Endodermal cell (in vitro differentiated cells): Measurements from ENCODE around the gene KCNQ5. TPM values are rescaled to one million over a fixed set of nuclear protein-coding genes. Genes with fewer than 3 reads are reported as not detected.
A peak's percentile ranks its signal among the peaks of the same experiment; 100 is the strongest.

Experiments
- DNase-seq: peaks from one replicate; pipeline ENCODE4 v3.0.0-alpha.2; 2017
- H3K27ac ChIP-seq: 2 replicates; pipeline ENCODE4 v1.5.1; 2013; ENCODE audit warnings: mild to moderate bottlenecking, low read depth, low read length, moderate library complexity
- H3K27me3 ChIP-seq: 2 replicates; pipeline ENCODE4 v1.6.1; 2013; ENCODE audit warnings: mild to moderate bottlenecking, low read length, moderate library complexity; ENCODE audit not compliant: insufficient read depth, control insufficient read depth, poor library complexity, severe bottlenecking
- H3K36me3 ChIP-seq: 2 replicates; pipeline ENCODE4 v1.7.0; 2013; ENCODE audit warnings: mild to moderate bottlenecking, low read length, moderate library complexity; ENCODE audit not compliant: control insufficient read depth, insufficient read depth
- H3K4me1 ChIP-seq: one replicate; pipeline ENCODE4 v1.7.0; 2013; ENCODE audit warnings: low read length; ENCODE audit not compliant: control insufficient read depth, insufficient read depth
- H3K4me3 ChIP-seq: 2 replicates; pipeline ENCODE4 v1.5.1; 2013; ENCODE audit warnings: mild to moderate bottlenecking, low read length, moderate library complexity
- H3K9ac ChIP-seq: 2 replicates; pipeline ENCODE4 v1.6.1; 2013; ENCODE audit warnings: mild to moderate bottlenecking, low read length, moderate library complexity; ENCODE audit not compliant: poor library complexity, severe bottlenecking; ENCODE audit errors: extremely low read depth
- H3K9me3 ChIP-seq: 2 replicates; pipeline ENCODE4 v1.6.1; 2013; ENCODE audit warnings: mild to moderate bottlenecking, low read length, moderate library complexity; ENCODE audit not compliant: control insufficient read depth
- H3K27ac Mint-ChIP-seq: 2 replicates; pipeline ENCODE4 v1.8.0; 2020; ENCODE audit warnings: mixed read lengths
- H3K27me3 Mint-ChIP-seq: 2 replicates; pipeline ENCODE4 v1.8.0; 2021; ENCODE audit warnings: mild to moderate bottlenecking, mixed read lengths; ENCODE audit not compliant: insufficient read depth
- H3K36me3 Mint-ChIP-seq: 2 replicates; pipeline ENCODE4 v1.8.0; 2020; ENCODE audit warnings: low read depth, mixed read lengths
- H3K4me1 Mint-ChIP-seq: 2 replicates; pipeline ENCODE4 v1.8.0; 2020; ENCODE audit warnings: mixed read lengths
- H3K4me3 Mint-ChIP-seq: 2 replicates; pipeline ENCODE4 v1.8.0; 2020; ENCODE audit warnings: mild to moderate bottlenecking, moderate library complexity, mixed read lengths
- H3K9me3 Mint-ChIP-seq: 2 replicates; pipeline ENCODE4 v1.8.0; 2020; ENCODE audit warnings: mild to moderate bottlenecking, mixed read lengths
- CTCF ChIP-seq: fragments of 200-600 bp; sonication (generic); conservative IDR thresholded peaks from 2 replicates; pipeline ENCODE4 v1.5.0; 2021; ENCODE audit warnings: antibody characterized with exemption, mild to moderate bottlenecking
- WGBS, 2 experiments: methylation state at CpG; one replicate each; pipeline versions ENCODE4 v1.1.5 to v1.1.7; 2013; ENCODE audit warnings: missing lambda C conversion rate in 2 of 2, mixed read lengths in 1 of 2; ENCODE audit not compliant: insufficient coverage in 1 of 2, insufficient read length in 1 of 2; 5-methylcytosine and 5-hydroxymethylcytosine counted together
- total RNA-seq, 2 donors: library from RNA; stranded (reverse); fragmentation: NEBNext Ultra II Directional in 1 of 2; extraction: Animal tissue kit (Norgen Biotek cat#: 25700) in 1 of 2; gene quantifications; 2 replicates in 1 of 2; 3 replicates in 1 of 2; pipeline ENCODE4 v1.2.1, GENCODE V29; 2021

The KCNQ5 gene
- total RNA-seq, 2 donors from 2014 or later = 2.4 to 8.3 TPM

- no peaks in the 10 kb centered on the region for H3K9me3 Mint-ChIP-seq
- no peak for TF ChIP-seq CTCF
- Histone ChIP-seq H3K27me3 (no peaks in the 10 kb centered on the region), H3K9ac (no peak overlapping the region), H3K9me3 (no peaks in the 10 kb centered on the region), H3K4me1 (peaks cover 5% of the 10 kb centered on the region), H3K36me3 (no peaks in the 10 kb centered on the region), H3K4me3 (no peak overlapping the region), H3K27ac (no peak overlapping the region)
- DNase-seq = peak; percentile 61
- 75% methylated on average over 1 of the region's 2 CpGs; no CpG with 5 or more reads in 1 of the 2 experiments for WGBS, 2 experiments
- H3K4me1 Mint-ChIP-seq = peaks cover 7% of the 10 kb centered on the region
- no peaks in the 10 kb centered on the region for H3K36me3 Mint-ChIP-seq
- H3K27me3 Mint-ChIP-seq = no peaks in the 10 kb centered on the region
- no peak overlapping the region for H3K4me3 Mint-ChIP-seq
- no peak overlapping the region for H3K27ac Mint-ChIP-seq
Observed at GRCh38 chr6:72755752-72756151, 133.9 kb downstream of the KCNQ5 start.

DNA sequence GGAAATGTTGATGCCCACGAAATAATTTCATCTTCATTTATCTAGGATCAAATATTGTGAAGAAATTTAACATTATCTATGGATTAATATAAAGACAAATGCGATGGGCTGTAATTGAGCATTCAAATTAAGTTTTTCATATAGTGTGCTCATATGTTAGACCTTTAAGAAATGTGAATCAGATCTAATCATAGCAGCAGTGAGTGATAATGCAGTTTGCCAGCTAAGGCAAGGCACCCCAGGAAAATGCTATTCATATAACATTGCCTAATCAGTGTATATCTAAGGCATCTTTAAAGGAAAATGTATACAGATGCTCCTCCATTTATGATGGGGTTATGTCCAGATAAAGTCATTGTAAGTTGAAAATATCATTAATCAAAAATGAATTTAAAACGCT, 135.2 kb downstream of the KCNQ5 start:
- Histone ChIP-seq H3K9ac (no peak overlapping the region), H3K9me3 (no peaks in the 10 kb centered on the region), H3K4me3 (no peak overlapping the region), H3K27ac (no peak overlapping the region), H3K27me3 (no peaks in the 10 kb centered on the region), H3K36me3 (no peaks in the 10 kb centered on the region), H3K4me1 (peaks cover 5% of the 10 kb centered on the region)
- Mint-ChIP-seq H3K4me3 (no peak overlapping the region), H3K27me3 (no peaks in the 10 kb centered on the region), H3K9me3 (no peaks in the 10 kb centered on the region), H3K36me3 (no peaks in the 10 kb centered on the region), H3K4me1 (peaks cover 10% of the 10 kb centered on the region), H3K27ac (no peak overlapping the region)
- no peak for TF ChIP-seq CTCF
- 94% methylated on average over 2 of the region's 3 CpGs; no CpG with 5 or more reads in 1 of the 2 experiments for WGBS, 2 experiments
- no peak for DNase-seq

- H3K36me3 Mint-ChIP-seq = no peaks in the 10 kb centered on the region
- H3K4me3 ChIP-seq = no peak overlapping the region
- H3K4me1 Mint-ChIP-seq = peaks cover 12% of the 10 kb centered on the region
- H3K9me3 Mint-ChIP-seq = no peaks in the 10 kb centered on the region
- WGBS, 2 experiments = 96 to 100% methylated on average over 1 of the region's 1 CpG
- TF ChIP-seq CTCF = no peak
- no peak overlapping the region for H3K4me3 Mint-ChIP-seq
- peaks cover 5% of the 10 kb centered on the region for H3K4me1 ChIP-seq
- no peak overlapping the region for H3K27ac Mint-ChIP-seq
- H3K36me3 ChIP-seq = no peaks in the 10 kb centered on the region
- no peak overlapping the region for H3K27ac ChIP-seq
- no peak overlapping the region for H3K9ac ChIP-seq
- DNase-seq = no peak
- no peaks in the 10 kb centered on the region for H3K27me3 ChIP-seq
- no peaks in the 10 kb centered on the region for H3K27me3 Mint-ChIP-seq
- no peaks in the 10 kb centered on the region for H3K9me3 ChIP-seq
Observed at GRCh38 chr6:72757926-72758325, 136.1 kb downstream of the KCNQ5 start.
